Amniotic stem cell (primary cell): ENCODE results near the gene SAMD13.

Experiments used
- DNase-seq: peaks from one replicate; lab custom pipeline; 2025; lab: John Stamatoyannopoulos, UW

Gene SAMD13, protein sequence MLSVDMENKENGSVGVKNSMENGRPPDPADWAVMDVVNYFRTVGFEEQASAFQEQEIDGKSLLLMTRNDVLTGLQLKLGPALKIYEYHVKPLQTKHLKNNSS

DNA sequence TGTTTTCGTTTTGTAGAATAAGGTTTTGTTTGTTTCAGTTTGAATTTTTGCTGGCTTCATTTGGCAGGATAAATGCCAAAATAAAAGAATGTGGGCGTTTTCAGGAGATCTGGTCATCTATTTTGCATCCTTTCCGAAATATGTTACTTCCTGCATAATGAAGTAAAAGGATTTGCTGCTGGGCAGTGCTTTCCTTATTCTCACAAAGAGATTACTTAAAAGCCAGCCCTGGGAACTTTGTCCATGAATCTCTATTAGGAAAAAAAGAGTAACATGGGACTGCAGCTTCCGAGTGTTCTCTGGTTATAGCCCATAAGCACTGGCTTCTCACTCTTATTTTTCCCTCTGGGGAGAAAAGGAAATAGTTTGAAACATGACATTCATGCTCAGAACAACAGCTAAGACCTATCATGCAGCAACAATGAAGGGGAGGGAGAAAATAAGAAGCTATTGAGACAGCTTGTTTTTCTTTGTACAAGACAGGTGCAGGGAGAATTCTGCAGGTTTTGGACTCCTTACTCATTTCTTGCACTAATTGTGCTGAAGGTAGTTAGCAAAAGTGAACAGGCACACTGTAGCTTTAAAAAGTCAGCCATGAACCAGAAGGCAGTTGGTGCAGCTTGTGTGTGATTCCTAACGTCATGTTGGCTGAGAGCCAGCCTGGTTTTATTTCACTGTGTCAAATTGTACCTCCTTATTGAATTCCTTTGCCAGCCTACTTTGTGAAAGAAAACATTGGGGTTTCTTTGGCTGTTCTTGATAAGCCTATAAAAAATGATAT, at the start of gene SAMD13:
SAMD13 (plus strand) TSS at position 705 of the 781 bp plus-strand sequence. CDS start 1,527 bp downstream, outside the sequence.
- DNase-seq, result no peak

DNA sequence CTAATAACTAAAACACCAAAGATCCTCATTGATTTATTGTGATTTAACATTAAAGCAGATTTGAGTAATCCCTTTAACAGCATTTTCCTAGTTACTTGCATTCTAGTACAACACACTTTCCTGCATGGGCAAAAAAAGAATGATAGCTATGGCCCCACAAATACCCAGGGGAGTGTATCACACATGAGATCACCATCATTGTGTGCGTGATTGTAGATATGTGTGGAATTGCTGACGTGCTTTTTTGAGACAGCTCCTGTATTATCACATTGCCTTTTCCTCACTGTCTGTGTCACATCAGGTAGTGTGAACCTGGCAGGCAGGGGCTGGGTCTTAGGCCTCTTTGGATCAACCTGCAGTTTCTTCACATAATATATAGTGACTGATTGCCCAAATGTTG, 48.5 kb upstream of the SAMD13 start:
- no peak for DNase-seq

DNA sequence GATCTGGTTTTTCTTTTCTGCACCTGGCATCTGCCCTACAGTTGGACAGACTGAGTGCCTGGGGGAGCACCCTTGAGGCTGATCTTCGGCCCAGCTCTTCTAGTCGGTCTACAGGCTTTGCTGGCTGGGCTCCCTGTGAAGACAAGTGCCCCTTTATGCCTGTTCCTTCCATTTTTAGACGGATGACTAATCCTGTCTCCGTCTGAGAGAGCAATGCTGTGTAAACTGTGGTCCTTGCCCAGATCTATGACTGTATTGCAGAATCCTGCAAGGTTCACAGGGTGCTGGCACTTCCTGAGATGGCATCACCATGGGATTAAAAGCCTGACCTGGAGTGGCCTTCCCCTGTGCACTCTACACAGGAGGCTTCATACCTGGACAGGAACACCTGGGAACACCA, 47.6 kb upstream of the SAMD13 start:
- DNase-seq, result peak; percentile 42

DNA sequence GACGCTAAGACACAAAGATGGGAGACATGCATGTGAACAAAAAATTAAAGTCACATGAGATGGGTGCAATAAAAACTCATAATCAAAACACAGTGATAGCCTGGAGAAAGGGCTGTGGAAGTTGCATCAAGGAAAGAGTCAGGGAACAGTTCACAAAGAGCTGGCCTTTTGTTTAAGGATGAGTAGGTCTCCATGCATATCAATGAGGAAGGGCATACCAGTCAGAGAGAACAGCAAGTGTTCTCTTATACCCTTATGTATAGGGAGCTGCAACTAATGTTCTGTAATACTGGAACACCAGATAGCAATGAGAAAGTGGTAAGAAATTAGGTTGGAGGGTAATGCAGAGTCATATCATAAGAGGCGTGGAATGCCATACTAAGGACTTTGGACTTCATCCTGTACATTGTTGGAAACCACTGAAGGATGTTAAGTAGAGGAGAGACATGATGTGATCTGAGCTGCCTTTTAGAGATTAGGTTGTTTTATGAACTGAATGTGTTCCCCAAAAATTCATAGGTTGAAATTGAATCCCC, 46.7 kb upstream of the SAMD13 start:
- no peak for DNase-seq

DNA sequence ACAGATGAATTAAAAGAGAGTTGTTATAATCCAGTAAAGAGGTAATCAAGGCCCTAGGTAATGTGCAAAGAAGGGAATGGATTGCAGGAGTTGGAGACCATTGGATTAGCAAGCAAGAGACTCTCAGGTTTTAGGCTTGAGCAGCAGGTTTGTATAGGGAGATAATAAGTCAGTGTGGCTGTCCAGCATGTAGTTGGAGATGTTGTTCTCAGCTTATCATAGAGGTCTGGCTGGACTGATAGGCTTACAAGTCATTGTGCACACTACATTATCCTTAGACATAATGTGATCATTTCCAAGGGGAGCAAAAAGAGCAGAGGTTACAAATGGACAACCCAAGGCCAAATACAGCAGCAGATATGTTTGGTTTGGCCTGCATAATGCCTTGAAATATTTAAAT, 45.9 kb upstream of the SAMD13 start:
- no peak for DNase-seq

DNA sequence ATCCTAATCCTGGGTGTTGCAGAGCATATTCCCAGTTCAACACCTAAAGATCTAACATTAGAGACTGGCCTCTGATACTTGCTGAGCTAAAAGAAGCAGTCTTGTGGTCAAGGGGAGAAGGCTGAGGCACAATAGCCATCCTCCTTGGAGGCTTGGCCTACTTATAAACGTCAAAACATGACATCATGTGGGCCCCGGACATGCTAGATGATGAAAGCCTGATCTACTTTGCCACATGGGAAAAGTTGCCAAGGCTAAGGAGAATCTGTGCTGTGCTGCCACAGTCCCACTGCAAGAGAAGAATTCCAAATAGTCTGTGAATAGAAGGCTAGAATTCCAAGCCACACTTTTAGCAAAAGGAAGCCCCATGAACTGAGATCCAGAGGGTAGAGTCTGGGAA, 43.9 kb upstream of the SAMD13 start:
- no peak for DNase-seq

DNA sequence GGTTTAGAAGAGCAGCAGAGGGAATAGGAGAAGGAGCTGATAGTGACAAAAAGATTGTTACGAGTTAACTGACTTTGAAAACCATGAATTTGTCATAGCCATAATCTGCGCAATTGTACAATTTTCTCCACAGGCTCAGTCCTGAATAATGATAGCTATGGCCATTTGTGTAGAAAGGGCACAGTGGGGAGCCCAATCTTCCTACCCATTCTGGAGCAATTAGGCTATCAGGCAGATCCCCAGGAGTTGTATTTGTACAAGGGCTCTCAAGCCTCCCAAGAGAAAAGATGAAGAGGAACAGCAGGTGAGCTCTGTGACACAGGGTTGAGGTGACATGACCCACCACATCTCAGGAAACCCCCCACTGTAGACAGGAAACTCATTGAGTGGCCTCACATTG, 42.1 kb upstream of the SAMD13 start:
- no peak for DNase-seq

DNA sequence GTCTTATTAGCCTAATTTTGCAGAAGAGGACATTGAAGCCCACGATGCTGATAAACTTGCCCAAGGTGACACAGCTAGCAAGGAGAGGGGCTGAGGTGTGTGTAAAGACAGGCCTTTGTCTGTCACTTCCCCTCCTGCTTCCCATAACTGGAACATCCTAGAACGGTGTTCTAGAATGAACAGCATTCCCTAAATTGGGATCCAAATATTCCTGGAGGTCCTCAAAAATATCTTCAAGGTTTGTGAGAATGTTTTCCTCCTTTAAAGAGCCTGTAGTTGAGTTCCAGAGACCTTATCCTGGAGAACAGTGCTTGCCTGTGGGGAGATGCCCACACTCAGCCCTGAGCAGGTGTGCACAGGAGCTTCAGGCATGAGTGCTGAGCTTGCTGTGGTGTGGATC, 41.5 kb upstream of the SAMD13 start:
- no peak for DNase-seq

DNA sequence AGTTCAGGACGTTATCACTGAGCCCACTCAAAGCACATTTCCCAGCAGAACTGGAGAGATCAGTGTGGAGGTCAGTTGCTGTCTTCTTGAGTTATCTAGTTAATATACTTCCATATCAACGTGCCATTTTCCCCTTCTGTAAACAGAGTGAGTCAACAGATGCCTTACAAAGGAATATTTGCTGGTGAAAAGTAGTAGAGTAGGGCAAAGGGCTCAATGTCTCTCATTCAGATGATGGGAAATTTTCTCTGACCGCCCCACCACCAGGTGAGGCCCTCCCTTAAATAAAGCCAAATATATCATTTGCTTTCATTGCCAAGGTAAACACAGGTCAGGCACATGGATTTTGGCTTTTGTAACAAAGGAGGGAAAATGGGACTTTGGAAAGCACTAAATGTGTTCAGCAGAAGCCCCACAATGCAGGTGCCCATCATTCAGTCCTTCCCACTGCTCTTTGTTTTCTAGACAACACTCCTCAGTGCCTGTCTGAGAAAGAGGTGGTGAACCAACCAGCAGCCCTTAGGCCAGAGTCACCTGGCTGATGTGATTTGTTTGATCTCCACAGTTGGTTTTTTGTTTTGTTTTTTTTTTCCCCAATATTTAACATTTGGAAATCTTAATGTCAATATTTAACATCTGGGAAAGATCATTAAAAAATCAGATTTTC, 40.5 kb upstream of the SAMD13 start:
- DNase-seq, result no peak

DNA sequence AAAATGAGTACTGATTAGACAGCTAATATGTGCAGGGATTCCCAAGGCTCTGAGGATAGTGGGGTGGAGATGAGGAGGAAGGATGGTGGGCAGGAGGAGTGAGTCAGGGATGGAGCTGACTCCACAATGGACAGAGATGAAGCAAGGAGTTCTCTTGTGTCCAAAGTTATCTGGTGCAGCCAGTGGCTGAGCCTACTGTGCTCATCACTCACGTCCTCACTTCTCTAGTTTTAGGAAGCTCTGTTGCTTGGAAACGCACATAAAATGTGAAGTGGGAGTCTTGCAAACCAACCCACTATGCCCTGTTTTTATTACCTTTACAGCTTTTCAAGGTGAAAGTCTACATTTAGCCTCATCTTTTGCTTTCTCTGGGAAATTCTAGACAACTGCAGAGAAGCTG, 36.5 kb upstream of the SAMD13 start:
- no peak for DNase-seq

DNA sequence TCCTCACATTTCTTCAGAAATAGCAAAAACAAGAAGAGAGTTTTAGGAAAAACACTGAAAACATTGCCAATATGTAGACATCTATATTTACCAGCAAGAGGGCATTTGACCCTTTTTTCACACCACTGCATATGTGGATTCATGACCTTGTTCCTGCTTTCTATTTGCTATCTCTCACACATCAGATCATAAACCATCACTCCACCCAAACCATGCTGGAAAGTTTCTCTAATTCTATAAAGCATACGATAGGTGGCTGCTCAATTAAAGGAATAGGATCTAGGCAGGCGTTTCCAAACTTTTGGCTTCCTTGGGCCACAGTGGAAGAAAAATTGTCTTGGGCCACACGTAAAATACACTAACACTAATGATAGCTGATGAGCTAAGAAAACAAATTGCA, 35.6 kb upstream of the SAMD13 start:
- no peak for DNase-seq

DNA sequence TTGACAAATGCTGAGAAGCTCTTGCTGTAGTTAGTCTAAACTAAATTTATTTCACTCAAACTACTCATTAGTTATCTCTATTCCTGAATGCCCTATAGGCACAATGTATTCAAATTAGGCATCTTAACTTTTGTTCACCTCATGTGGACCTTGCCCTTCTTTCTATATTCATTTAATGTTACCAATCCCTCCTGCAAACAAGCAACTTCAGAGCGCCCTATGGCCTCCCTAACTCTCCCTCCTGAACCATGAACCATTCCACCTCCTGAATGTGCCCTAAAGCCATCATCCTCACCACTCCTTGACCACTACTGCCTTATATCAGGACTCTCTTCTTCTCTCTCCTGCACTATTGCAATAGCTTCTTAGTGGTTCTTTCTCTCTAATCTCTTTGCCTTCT, 34.8 kb upstream of the SAMD13 start:
- DNase-seq, result no peak

DNA sequence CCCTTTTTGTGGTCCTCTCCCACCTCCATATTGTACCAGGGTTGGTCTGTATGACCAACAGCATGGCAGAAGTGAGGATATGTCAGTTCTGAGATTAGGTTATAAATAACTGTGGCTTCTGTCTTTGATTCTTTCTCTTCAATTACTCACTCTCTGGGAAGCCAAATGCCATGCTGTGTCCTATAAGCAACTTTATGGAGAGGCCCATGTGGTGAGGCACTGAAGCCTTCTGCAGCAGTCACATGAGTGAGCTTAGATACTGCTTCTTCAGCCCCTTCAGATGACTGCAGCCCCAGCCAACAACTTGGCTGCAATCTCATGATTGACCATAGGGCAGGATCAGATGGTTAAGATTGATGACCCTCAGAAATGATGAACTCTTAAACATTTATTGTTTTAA, 34.0 kb upstream of the SAMD13 start:
- no peak for DNase-seq

DNA sequence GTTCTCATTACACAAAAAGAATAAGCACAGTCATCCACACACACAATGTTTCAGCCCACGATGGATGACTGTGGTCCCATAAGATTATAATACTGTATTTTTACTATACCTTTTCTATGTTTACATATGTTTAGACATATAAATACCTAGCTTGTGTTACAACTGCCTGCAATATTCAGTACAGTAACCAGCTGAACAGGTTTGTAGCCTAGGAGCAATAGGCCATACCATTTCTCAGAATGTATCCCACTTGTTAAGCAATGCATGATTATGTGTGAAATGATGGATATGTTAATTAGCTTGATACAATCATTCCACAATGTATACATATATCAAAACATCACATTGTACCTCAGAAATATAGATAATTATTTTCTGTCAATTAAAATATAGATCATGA, 33.2 kb upstream of the SAMD13 start:
- no peak for DNase-seq

DNA sequence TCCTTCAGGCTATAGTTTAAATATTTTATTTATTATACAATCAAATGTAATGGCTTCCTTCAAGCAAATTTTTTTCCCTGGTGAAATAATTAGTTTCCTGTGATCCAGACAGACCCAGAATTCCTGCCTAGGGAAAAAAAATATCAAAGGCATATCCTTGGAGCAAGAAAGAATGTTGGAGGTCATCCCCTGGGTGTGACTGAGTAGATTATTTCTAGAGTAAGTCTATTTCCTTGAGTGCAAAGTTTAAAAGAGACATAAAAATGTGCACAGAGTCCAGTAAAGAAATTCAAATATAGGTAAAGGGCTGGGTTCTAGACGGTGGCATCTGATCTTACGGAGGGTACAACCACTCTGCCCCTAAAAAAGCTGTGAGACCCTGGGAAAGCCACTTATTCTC, 32.2 kb upstream of the SAMD13 start:
- DNase-seq, result no peak

DNA sequence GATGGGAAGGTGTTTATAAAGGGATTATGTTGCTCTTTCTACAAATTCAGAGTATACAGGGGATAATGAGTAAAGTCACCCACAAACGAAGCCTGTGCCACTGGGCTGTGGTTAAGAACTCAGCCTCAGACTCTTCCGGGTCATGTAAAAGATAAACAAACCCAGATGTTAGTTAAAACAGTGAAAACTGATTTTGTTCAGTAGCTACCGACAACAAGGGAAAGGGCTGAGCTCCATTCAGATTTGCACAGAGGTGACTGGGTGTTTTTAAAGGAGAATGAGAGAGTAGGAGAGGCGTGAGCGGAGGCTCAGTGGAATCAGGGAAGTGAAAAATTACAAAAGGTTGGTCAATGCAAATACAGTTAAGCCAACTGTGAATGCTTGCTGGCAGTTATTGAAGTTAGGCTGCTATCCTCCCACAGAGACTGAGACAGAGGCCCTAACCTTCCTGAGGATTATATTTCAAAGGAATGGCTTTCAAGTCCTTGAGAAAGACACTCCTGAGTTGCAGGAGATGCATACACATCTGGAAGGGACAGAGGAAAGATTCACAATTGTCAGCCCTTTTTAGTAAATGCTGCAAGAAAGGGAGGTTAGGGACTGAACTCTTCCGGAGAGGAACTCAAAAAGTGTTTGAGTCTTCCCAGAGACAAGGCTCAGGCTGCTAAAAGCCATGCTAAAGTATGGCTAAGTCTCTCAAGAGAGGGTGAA, 29.9 kb upstream of the SAMD13 start:
- no peak for DNase-seq

DNA sequence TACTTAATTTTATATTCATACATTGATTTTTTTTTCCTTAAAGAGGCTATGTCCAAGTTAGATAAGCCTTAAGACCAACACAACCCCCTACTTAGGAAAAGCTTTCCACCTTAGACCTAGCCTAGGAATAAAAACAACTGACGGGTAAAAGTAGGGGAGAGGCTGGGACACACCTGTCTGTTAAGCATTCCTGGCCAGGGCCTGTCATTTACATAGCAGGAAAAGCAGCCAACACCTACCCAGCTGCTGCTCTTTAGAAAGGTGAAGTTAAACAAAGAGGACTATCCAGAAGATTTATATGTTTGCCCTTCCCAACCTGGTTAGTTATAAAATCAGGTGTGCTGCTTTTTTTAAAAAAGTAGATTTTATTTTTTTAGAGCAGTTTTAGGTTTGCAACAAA, 29.1 kb upstream of the SAMD13 start:
- DNase-seq, result no peak

DNA sequence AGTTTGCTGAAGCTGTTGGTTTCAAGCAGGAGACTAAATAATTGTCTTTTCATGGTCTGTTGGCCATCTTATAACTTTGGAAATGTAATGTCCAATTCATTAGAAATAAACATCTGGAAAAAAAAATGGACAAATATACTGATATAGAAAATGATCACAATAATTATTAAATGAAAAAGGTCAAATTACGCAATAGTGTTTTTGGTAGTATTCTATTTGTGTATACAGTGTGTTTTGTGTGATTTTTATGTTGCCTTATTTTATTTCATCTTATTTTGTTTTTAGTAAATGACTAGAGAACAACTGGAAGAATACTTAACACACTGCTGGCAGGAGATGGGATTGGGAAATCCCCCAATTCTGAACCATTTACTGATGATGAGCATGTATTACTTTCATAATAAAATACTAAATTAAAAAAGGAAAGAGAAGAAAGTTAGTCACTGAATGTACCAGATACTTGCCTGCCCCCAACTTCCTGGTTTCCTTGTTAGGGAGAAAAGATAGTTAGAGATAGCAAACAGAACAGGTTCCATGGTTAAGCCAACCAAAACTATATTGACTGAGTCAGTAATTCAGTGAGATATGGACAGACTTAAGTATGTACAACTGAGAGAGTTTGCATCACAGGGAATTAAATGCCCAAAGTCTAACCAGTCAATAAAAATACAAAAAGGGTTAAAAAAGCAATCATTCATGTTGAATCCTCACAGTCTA, 24.0 kb upstream of the SAMD13 start:
- no peak for DNase-seq

DNA sequence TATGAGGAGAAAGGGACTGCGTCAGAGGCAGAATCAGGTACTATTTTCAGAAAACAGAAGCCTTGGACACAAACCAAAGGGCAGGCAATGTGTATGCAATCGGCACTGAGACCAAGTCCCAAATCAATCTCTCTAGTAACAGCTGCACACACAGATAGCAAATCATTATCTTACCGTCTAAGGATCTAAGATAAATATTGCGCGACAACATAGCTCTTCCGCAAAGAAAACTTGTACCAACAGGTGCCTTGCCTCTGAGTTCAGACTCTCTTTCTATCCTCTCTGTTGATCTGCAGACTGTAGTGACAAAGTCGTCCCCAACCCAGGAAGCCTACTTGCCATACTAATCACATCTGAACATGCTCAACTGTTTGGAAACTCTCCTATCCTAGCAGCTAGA, 22.6 kb upstream of the SAMD13 start:
- no peak for DNase-seq

DNA sequence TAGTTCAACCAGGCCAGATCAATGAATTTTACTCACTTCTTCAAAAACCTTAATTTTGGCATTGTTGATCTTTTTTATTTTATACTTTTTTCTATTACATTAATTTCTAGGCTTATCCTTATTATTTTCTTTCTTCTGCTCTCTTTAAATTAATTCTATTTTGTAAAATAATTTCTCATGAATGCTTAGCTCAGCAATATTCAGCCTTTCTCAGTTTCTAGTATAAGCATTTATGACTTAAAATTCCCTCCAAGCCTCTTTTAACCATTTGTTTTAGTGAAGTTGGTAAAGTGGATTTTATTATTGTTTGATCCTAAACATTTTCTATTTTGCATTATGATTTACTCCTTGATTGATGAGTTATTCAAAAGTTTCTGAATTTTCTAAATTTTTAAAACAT, 20.6 kb upstream of the SAMD13 start:
- DNase-seq, result no peak

DNA sequence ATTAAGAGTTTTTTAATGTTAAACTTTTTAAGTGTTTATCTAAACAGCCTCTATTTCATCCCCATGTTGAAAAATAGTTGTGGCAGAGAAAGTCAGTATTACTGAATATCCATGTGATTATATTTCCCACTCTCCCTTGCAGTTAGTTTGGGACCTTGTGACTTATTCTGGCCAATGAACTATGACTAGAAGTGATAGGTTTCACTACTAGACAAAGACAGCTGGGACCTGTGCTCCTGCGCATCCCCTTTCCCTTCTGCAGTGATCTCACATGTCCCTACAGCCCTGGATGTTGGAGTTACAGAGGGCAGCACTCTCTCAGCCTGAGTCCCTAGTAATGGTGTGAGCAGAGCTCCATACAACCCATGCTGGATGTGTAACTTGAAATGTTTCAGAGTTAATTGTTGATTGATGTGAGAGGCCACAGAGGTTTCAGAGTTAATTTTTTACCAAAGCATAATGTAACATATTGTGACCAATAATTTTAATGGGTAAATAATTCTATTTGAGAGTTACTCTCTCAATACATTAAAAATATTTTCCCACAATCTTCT, 18.7 kb upstream of the SAMD13 start:
- no peak for DNase-seq

DNA sequence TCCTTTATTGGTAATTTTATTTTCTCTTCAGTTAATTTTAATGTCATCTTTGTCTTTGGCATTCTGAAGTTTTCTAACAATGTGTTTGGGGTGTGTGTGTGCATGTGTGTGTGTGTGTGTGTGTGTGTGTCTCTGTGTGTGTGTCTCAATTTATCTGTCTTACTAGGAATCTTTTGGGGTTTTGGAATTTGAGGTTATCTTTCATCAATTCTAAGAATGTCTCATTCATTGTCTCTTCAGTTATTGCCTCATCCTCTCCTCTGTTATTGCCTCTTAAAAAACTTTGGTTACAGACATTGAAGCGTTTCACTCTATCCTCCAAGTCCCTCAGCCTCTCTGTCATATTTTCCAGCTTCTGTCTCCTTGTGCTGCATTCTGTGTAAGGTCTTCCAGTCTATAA, 18.1 kb upstream of the SAMD13 start:
- no peak for DNase-seq
